Brain microvascular endothelial cell (primary cell): ENCODE measurements around the gene CEP131.

Experiments used
- DNase-seq: peaks from one replicate; pipeline ENCODE4 v3.0.0-alpha.2; 2020
- H3K27ac ChIP-seq: fragments of 250-450 bp; sonication (Bioruptor Pico); 2 replicates; pipeline ENCODE4 v1.5.1; 2020; ENCODE audit warnings: mild to moderate bottlenecking, moderate library complexity
- H3K27me3 ChIP-seq: fragments of 250-450 bp; sonication (Bioruptor Pico); replicated peaks from 2 replicates; pipeline ENCODE4 v1.5.1; 2020; ENCODE audit warnings: mild to moderate bottlenecking
- H3K36me3 ChIP-seq: fragments of 250-450 bp; sonication (Bioruptor Pico); replicated peaks from 2 replicates; pipeline ENCODE4 v1.5.1; 2020; ENCODE audit warnings: mild to moderate bottlenecking
- H3K4me3 ChIP-seq: 2 replicates; pipeline ENCODE4 v1.5.1; 2011; ENCODE audit warnings: low read depth, mild to moderate bottlenecking, control low read depth, low read length, moderate library complexity
- in situ Hi-C: cut with HindIII; loops from 2 replicates; pipeline ENCODE4 v1.10.0; 2017; ENCODE audit warnings: low sequenced_read_pairs, low pct_ligation_motif_present
- TF ChIP-seq, protein P1 (sequence below): IDR thresholded peaks from 2 replicates; pipeline ENCODE4 v1.5.1; 2011; ENCODE audit warnings: low read depth, mild to moderate bottlenecking, moderate library complexity, low read length, control low read depth, inconsistent platforms; ENCODE audit errors: missing control alignments

The CEP131 gene

DNA sequence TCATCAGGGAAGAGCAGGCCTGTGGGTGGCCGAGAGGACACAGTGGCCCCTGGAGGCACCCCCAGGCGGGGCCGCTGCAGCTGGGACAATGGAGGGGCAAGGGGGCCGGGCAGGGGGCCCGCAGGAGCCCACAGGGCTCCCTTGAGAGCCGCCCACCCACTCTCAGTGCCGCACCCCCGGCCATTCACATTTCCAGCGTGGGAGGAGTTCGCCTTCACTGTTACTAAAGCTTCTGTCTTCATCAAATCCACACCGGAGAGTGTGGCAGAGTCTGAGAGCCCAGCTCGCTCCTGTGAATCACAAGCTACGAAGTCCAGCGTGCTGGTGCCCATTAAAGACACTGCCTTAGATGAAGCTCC, 78.4 kb downstream of the CEP131 start:
- H3K27ac ChIP-seq, result no peak overlapping the region
- in situ Hi-C loops, result no loop called here
- no peaks in the 10 kb centered on the region for H3K27me3 ChIP-seq
- TF ChIP-seq, protein P1, sequence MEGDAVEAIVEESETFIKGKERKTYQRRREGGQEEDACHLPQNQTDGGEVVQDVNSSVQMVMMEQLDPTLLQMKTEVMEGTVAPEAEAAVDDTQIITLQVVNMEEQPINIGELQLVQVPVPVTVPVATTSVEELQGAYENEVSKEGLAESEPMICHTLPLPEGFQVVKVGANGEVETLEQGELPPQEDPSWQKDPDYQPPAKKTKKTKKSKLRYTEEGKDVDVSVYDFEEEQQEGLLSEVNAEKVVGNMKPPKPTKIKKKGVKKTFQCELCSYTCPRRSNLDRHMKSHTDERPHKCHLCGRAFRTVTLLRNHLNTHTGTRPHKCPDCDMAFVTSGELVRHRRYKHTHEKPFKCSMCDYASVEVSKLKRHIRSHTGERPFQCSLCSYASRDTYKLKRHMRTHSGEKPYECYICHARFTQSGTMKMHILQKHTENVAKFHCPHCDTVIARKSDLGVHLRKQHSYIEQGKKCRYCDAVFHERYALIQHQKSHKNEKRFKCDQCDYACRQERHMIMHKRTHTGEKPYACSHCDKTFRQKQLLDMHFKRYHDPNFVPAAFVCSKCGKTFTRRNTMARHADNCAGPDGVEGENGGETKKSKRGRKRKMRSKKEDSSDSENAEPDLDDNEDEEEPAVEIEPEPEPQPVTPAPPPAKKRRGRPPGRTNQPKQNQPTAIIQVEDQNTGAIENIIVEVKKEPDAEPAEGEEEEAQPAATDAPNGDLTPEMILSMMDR, result no peak
- DNase-seq, result no peak
- H3K4me3 ChIP-seq, result no peak overlapping the region
- H3K36me3 ChIP-seq, result no peaks in the 10 kb centered on the region

DNA sequence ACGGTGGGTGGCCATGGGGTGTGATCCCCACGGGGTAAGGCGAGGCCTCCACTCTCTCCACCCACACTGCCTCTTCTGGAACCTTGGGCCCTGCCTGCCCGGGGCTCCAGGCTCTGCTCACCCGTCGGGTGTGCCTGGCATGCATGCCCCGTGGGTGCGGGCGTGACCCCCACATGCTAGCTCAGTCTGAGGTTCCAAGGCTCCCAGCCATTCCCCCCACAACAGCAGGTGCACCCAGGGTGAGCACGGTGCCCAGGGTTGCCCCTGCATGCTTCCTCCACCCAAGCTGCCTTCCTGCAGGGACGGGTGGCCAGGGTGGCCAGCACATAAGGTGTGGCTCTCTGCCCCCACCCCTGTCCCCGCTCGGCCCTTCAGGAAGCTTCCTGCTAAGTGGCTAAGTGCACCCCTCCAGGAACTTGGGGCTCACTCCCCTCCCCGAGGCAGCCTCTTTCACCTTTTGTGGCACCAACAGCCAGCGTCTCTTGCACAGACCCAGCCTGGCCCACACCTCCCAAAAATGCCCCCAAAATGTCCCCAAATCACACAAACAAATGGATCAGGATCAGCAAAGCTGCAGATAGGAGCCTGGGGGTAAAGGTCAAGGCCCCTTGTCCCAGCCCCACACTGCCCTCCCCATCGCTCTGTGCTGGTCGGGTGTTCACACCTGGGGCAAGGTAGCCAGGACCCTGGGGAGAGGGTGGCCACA, 78.9 kb downstream of the CEP131 start:
- TF ChIP-seq, protein P1, result no peak
- Histone ChIP-seq H3K27ac (no peak overlapping the region), H3K4me3 (no peak overlapping the region), H3K36me3 (no peaks in the 10 kb centered on the region), H3K27me3 (no peaks in the 10 kb centered on the region)
- in situ Hi-C loops, result no loop called here
- no peak for DNase-seq

DNA sequence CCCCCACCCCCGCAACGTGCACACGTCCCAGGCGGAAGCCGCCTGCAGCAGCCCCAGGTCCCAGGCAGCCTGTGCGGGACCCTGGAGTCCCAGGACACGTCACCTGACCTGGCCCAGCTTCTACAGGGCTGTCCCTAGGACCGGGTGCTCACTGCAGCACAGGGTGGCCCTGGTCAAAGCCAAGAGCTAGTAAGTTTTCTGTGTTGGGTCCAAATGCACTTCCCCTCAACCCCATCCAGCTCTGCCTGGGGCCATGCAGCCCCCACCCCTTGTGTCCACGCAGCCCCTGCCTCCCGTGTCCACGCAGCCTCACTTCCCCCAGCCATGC, 79.6 kb downstream of the CEP131 start:
- DNase-seq, result no peak
- H3K27ac ChIP-seq, result no peak overlapping the region
- TF ChIP-seq, protein P1, result no peak
- no peak overlapping the region for H3K4me3 ChIP-seq
- in situ Hi-C loops, result no loop called here
- no peaks in the 10 kb centered on the region for H3K36me3 ChIP-seq
- H3K27me3 ChIP-seq, result no peaks in the 10 kb centered on the region

DNA sequence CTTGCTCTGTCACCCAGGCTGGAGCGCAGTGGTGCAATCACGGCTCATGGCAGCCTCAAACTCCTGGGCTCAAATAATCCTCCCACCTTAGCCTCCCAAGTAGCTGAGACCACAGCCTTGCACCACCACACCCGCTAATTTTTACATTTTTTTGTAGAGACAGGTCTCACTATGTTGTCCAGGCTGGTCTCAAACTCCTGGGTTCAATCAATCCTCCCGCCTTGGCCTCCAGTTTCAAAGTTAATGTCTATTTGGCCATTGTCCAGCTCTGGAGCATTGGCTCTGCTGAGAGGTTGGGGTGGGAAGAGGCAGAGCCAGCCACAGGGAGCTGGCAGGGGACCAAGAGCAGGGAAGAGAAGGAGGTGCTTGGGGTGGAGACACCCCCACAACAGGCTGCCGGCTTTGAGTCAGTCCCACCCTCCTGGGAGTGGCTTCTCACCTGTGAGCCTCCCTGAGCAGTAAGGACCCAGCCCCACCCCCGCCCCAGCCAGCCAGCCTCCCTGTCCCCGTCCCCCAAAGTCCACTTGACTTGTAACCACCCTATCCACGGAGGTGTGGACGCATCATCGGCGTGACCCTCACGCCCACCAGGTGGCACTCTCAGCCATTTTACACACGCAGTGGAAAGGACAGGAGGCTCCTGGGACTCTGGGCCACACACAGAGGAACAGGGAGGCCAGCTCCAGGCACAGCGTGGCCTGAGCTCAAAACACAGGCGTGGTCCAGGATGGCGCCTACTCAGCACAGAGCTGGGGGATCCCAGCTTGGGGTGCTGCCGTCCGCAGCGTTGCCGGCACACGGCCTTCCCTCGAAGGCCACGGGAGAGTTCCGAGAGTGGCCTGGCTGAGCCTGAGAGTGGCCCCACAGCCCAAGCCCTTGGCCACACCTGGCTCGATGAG, 80.2 kb downstream of the CEP131 start:
- TF ChIP-seq, protein P1, result peak; percentile 79
- DNase-seq, result peak; percentile 67
- in situ Hi-C loops, result no loop called here
- H3K36me3 ChIP-seq, result no peaks in the 10 kb centered on the region
- no peaks in the 10 kb centered on the region for H3K27me3 ChIP-seq
- no peak overlapping the region for H3K27ac ChIP-seq
- H3K4me3 ChIP-seq, result no peak overlapping the region

DNA sequence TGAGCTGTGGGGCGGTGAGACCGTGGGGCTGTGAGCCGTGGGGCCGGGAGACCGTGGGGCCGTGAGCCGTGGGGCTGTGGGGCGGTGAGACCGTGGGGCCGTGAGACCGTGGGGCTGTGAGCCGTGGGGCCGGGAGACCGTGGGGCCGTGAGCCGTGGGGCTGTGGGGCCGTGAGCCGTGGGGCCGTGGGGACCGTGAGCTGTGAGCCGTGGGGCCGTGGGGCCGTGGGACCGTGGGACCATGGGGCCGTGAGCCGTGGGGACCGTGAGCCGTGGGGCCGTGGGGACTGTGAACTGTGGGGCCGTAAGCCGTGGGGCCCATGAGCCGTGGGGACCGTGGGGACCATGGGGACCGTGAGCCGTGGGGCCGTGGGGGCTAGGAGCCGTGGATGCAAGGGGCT, 82.1 kb downstream of the CEP131 start:
- Histone ChIP-seq H3K4me3 (no peak overlapping the region), H3K36me3 (no peaks in the 10 kb centered on the region), H3K27ac (no peak overlapping the region), H3K27me3 (no peaks in the 10 kb centered on the region)
- no peak for DNase-seq
- TF ChIP-seq, protein P1, result no peak
- in situ Hi-C loops, result no loop called here
